Heart right ventricle (tissue), 16 donors: ENCODE measurements around the gene ARMC12. TPM values are rescaled to one million over a fixed set of nuclear protein-coding genes. Genes with fewer than 3 reads are reported as not detected.
"Not testable (repeated sequence)": the region's sequence is repeated elsewhere in the genome, so short reads cannot be mapped to it uniquely, and the experiment has no call there.

ENCODE experiments used
- ATAC-seq, 8 donors: fragments of 200-7000 bp; cut with Tn5 transposase; one replicate each; pipeline ENCODE4 v1.9.1; 2020; ENCODE audit warnings: mild to moderate bottlenecking in 8 of 8, moderate library complexity in 8 of 8, moderate number of reproducible peaks in 1 of 8
- DNase-seq, 2 donors: peaks; one replicate each; pipeline ENCODE4 v3.0.0-alpha.2; 2020
- H3K27ac ChIP-seq, 10 donors: fragments of 200-600 bp; sonication (generic) in 2 of 10; one replicate each; pipeline versions ENCODE4 v1.5.0 to v1.8.0; 2020 to 2022; ENCODE audit warnings: mild to moderate bottlenecking in 3 of 10
- H3K27me3 ChIP-seq, 7 donors: fragments of 200-600 bp; one replicate each; pipeline ENCODE4 v1.8.0; 2021 to 2022; ENCODE audit warnings: mild to moderate bottlenecking in 2 of 7
- H3K36me3 ChIP-seq, 9 donors: fragments of 200-600 bp; sonication (generic) in 1 of 9; one replicate each; pipeline versions ENCODE4 v1.5.0 to v1.8.0; 2020 to 2022; ENCODE audit warnings: mild to moderate bottlenecking in 2 of 9
- H3K4me1 ChIP-seq, 9 donors: fragments of 200-600 bp; sonication (generic) in 1 of 9; one replicate each; pipeline versions ENCODE4 v1.5.0 to v1.8.0; 2020 to 2022; ENCODE audit warnings: mild to moderate bottlenecking in 4 of 9
- H3K4me3 ChIP-seq, 10 donors: fragments of 200-600 bp; sonication (generic) in 2 of 10; one replicate each; pipeline versions ENCODE4 v1.5.0 to v1.8.0; 2020 to 2022; ENCODE audit warnings: mild to moderate bottlenecking in 7 of 10, moderate library complexity in 2 of 10
- H3K9me3 ChIP-seq, 11 donors: fragments of 200-600 bp in 10 of 11; sonication (generic) in 2 of 11; one replicate each; pipeline versions ENCODE4 v1.5.0 to v1.8.0; 2013 to 2022; ENCODE audit warnings: mild to moderate bottlenecking in 2 of 11, control low read depth in 1 of 11, moderate library complexity in 1 of 11
- WGBS, 2 donors: extraction: QIAGEN DNeasy Blood & Tissue Kit; methylation state at CpG; one replicate each; pipeline ENCODE4 v1.1.7; 2013; ENCODE audit warnings: inconsistent platforms in 1 of 2; 5-methylcytosine and 5-hydroxymethylcytosine counted together
- intact Hi-C, 10 donors: fragments of 100-400 bp; cut with DNase I; formaldehyde crosslinking; loops; one replicate each; pipeline versions ENCODE4 v1.11.1 to v1.14.2; 2022
- polyA plus RNA-seq, 2 donors: library from polyadenylated mRNA; stranded (reverse); fragments of 200-250 nt; gene quantifications; one replicate each; pipeline ENCODE4 v1.2.3, GENCODE V29; 2013
- total RNA-seq, 10 donors: library from RNA; stranded (reverse); fragmentation: NEBNext Ultra II Directional in 3 of 10; extraction: Animal tissue kit (Norgen Biotek cat#: 25700) in 3 of 10; gene quantifications; one replicate each; pipeline versions ENCODE4 v1.2.1 to v1.2.4, GENCODE V29; 2021 to 2023
- TF ChIP-seq, protein P1 (sequence below), 9 donors: fragments of 200-600 bp; sonication (generic) in 2 of 9; IDR thresholded peaks; one replicate each; pipeline versions ENCODE4 v1.5.0 to v1.8.0; 2021 to 2022; ENCODE audit warnings: antibody characterized with exemption in 9 of 9, mild to moderate bottlenecking in 5 of 9, moderate library complexity in 1 of 9
- donor health status: Arrhythmogenic right ventricular cardiomyopathy.
- donor health status: ischemic (EF 13 %, LVEDD 7.1; RV severe dilation, severe dysfunction).
- donor health status: healthy with polysubstance abuse.
- donor health status: DM: no; HTN: yes; CAD: no.
- donor health status: DM: no; HTN: no; CAD: no.
- donor health status: ischemic (EF 25% LVEDD 6.9; RV normal size, moderate dysfunction).
- donor health status: ischemic (EF 25% LVEDD 5.7; RV mildly dilated, moderate dysfunction).
- donor health status: healthy.
- donor health status: DM: yes; HTN: yes; CAD: no.
- donor health status: Ischemic cardiomyopathy.
- donor health status: ischemic (EF 35%, LVEDD 5.7; RV mildly dilated, moderate dysfunction).
- donor health status: nonischemic (EF 11% LVEDD 7.7; RV severe dilation, severe dysfunction).
- donor health status: DM: yes; HTN: yes; CAD: no.
- donor health status: PGD.
- donor health status: ischemic (EF 29% LVEDD 5.4; RV normal size, mild dysfunction).
- donor health status: nonischemic (EF 23%, LVEDD 6.1; RV moderate dilation, normal function).

The ARMC12 gene
- total and polyA plus RNA-seq, 12 donors = 0.16 to 0.95 (median 0.24) TPM; not detected in 6

DNA sequence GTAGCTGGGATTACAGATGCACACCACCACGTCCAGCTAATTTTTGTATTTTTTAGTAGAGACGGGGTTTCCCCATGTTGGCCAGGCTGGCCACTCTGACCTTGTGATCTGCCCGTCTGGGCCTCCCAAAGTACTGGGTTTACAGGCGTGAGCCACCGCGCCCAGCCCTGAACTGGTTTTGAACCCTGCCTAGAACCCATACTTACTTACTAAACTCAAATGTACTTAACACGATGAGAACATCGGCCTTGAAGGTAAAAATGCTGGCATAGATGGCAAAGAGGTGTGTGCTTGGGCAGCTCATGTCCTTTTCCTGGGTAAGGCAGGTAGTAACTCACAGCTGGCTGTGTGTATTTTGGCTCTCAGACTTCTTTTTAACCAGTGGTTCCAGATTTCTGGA is 3.2 kb upstream of the ARMC12 start:
- Histone ChIP-seq H3K36me3 (no peaks in the 10 kb centered on the region), H3K9me3 (no peaks in the 10 kb centered on the region), H3K4me3 (no peak overlapping the region), H3K4me1 (peaks cover 13 to 76% (median 47%) of the 10 kb centered on the region in 9 donors), H3K27me3 (no peaks in the 10 kb centered on the region), H3K27ac (peak overlapping the region in 7 of 10 donors; percentile 98 to 100 (median 100))
- ATAC-seq (no peak), DNase-seq (no peak)
- TF ChIP-seq, protein P1, sequence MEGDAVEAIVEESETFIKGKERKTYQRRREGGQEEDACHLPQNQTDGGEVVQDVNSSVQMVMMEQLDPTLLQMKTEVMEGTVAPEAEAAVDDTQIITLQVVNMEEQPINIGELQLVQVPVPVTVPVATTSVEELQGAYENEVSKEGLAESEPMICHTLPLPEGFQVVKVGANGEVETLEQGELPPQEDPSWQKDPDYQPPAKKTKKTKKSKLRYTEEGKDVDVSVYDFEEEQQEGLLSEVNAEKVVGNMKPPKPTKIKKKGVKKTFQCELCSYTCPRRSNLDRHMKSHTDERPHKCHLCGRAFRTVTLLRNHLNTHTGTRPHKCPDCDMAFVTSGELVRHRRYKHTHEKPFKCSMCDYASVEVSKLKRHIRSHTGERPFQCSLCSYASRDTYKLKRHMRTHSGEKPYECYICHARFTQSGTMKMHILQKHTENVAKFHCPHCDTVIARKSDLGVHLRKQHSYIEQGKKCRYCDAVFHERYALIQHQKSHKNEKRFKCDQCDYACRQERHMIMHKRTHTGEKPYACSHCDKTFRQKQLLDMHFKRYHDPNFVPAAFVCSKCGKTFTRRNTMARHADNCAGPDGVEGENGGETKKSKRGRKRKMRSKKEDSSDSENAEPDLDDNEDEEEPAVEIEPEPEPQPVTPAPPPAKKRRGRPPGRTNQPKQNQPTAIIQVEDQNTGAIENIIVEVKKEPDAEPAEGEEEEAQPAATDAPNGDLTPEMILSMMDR (IDR thresholded peaks at IDR 0.05) = no peak
- intact Hi-C loops = loop anchor here in 2 of 10 donors (5.0 kb wide), 2 partner anchors 46 to 131 kb away; partner anchors contain the start of gene FKBP5 (in 1 of the 2)
- 93 to 97% methylated on average over 8 of the region's 8 CpGs for WGBS, 2 donors

GRCh38 chr6:35734319-35734718 is 2.5 kb upstream of the ARMC12 start:
- not testable (repeated sequence) for H3K36me3 ChIP-seq, H3K27me3 ChIP-seq, H3K4me3 ChIP-seq, H3K9me3 ChIP-seq, H3K27ac ChIP-seq, DNase-seq, ATAC-seq
- intact Hi-C loops = loop anchor here in 2 of 10 donors (5.0 kb wide), 2 partner anchors 47 to 132 kb away; partner anchors contain the start of gene FKBP5 (in 1 of the 2)
- H3K4me1 ChIP-seq = peaks cover 6 to 69% (median 40%) of the 10 kb centered on the region in 9 donors
- 95 to 98% methylated on average over 12 of the region's 12 CpGs for WGBS, 2 donors

- Histone ChIP-seq H3K27ac (no peak overlapping the region), H3K9me3 (no peaks in the 10 kb centered on the region), H3K27me3 (no peaks in the 10 kb centered on the region), H3K4me1 (peaks cover 6 to 57% (median 34%) of the 10 kb centered on the region in 9 donors), H3K36me3 (no peaks in the 10 kb centered on the region), H3K4me3 (no peak overlapping the region)
- ATAC-seq (no peak), DNase-seq (peak in 1 of 2 donors; percentile 14)
- TF ChIP-seq, protein P1 (IDR thresholded peaks at IDR 0.05) = no peak
- WGBS, 2 donors = 85 to 93% methylated on average over 3 of the region's 3 CpGs
- intact Hi-C loops = loop anchor here in 3 of 10 donors (5.0 kb wide), 1 partner anchor 213 kb away; no protein-coding TSS in a partner anchor
These were observed 1.4 kb upstream of the ARMC12 start for GRCh38 chr6:35735452-35735851.

- ATAC-seq = peak in 7 of 8 donors; percentile 22 to 61 (median 34)
- TF ChIP-seq, protein P1 (IDR thresholded peaks at IDR 0.05) = peak; percentile 85 to 97 (median 91)
These were observed 458 bp upstream of the ARMC12 start for GRCh38 chr6:35736253-35736894.

More at GRCh38 chr6:35736253-35736894, 458 bp upstream of the ARMC12 start:
- Histone ChIP-seq H3K4me3 (no peak overlapping the region), H3K4me1 (peaks cover 6 to 50% (median 26%) of the 10 kb centered on the region in 9 donors), H3K27me3 (no peaks in the 10 kb centered on the region), H3K27ac (no peak overlapping the region), H3K36me3 (no peaks in the 10 kb centered on the region), H3K9me3 (no peaks in the 10 kb centered on the region)
- intact Hi-C loops = loop anchor here in 8 of 10 donors (1.0 to 5.0 kb wide), 6 partner anchors 134 to 214 kb away; no protein-coding TSS in a partner anchor
- WGBS, 2 donors = 66 to 67% methylated on average over 8 of the region's 8 CpGs
- DNase-seq = peak; percentile 77
